NB4 (cell line): ENCODE measurements around the gene CLDN17.
A peak's percentile ranks its signal among the peaks of the same experiment; 100 is the strongest.

Experiments
- DNase-seq: peaks from one replicate; pipeline ENCODE4 v3.0.0; 2010; ENCODE audit warnings: low read depth
- H3K4me3 ChIP-seq: one replicate; pipeline ENCODE4 v1.5.1; 2011; ENCODE audit warnings: mild to moderate bottlenecking, low read depth, low read length, moderate library complexity
- CTCF ChIP-seq: IDR thresholded peaks from one replicate; pipeline ENCODE4 v1.5.1; 2012; ENCODE audit warnings: low read depth, low read length
- MAX ChIP-seq: IDR thresholded peaks from 2 replicates; pipeline ENCODE4 v1.6.1; 2011; ENCODE audit warnings: low read depth, low read length
- MYC ChIP-seq: IDR thresholded peaks from 2 replicates; pipeline ENCODE4 v1.6.1; 2011; ENCODE audit warnings: low read depth, low read length
- POLR2A ChIP-seq: IDR thresholded peaks from 2 replicates; pipeline ENCODE4 v1.6.1; 2011; ENCODE audit warnings: mild to moderate bottlenecking; ENCODE audit not compliant: insufficient read length; ENCODE audit errors: extremely low read depth

CLDN17 gene

GRCh38 chr21:30206551-30207251 lies 40.1 kb upstream of the CLDN17 start:
- TF ChIP-seq MYC: no peak
- TF ChIP-seq MAX: no peak
- no peak for TF ChIP-seq CTCF
- TF ChIP-seq POLR2A: no peak

GRCh38 chr21:30200000-30200399 lies 33.4 kb upstream of the CLDN17 start:
- DNase-seq: no peak
- no peak overlapping the region for H3K4me3 ChIP-seq
- no peak for TF ChIP-seq POLR2A
- TF ChIP-seq MAX: no peak
- TF ChIP-seq CTCF: no peak
- TF ChIP-seq MYC: no peak

More at GRCh38 chr21:30206551-30207251, 40.1 kb upstream of the CLDN17 start:
- no peak overlapping the region for H3K4me3 ChIP-seq
- DNase-seq: no peak

- peak; percentile 59 for DNase-seq
- TF ChIP-seq MYC (no peak), MAX (no peak), POLR2A (no peak), CTCF (peak; percentile 49)
- no peak overlapping the region for H3K4me3 ChIP-seq
Observed at GRCh38 chr21:30194701-30195299, 28.2 kb upstream of the CLDN17 start.

GRCh38 chr21:30193201-30193600 lies 26.6 kb upstream of the CLDN17 start:
- no peak for DNase-seq
- H3K4me3 ChIP-seq: no peak overlapping the region
- TF ChIP-seq MYC: no peak
- no peak for TF ChIP-seq CTCF

GRCh38 chr21:30190554-30190953 lies 23.9 kb upstream of the CLDN17 start:
- no peak for TF ChIP-seq POLR2A
- TF ChIP-seq MYC: no peak
- TF ChIP-seq MAX: no peak
- no peak for TF ChIP-seq CTCF
- no peak overlapping the region for H3K4me3 ChIP-seq
- DNase-seq: no peak

GRCh38 chr21:30189773-30190172 lies 23.2 kb upstream of the CLDN17 start:
- no peak for DNase-seq
- no peak for TF ChIP-seq CTCF
- TF ChIP-seq POLR2A: no peak
- no peak for TF ChIP-seq MYC
- TF ChIP-seq MAX: no peak
- no peak overlapping the region for H3K4me3 ChIP-seq
